CD14-positive monocyte (primary cell): Measurements from ENCODE around the gene SF3A2. TPM values are rescaled to one million over a fixed set of nuclear protein-coding genes. Genes with fewer than 3 reads are reported as not detected.

Experiments
- DNase-seq, 3 donors: peaks; one replicate each; pipeline ENCODE4 v3.0.0-alpha.2; 2011 to 2022
- H2AFZ ChIP-seq: 2 replicates; pipeline ENCODE4 v1.6.0; 2012; ENCODE audit warnings: mild to moderate bottlenecking, low read depth, low read length, inconsistent platforms; ENCODE audit not compliant: insufficient read depth, poor library complexity, severe bottlenecking
- H3K27ac ChIP-seq, 2 donors: 1 replicate in 1 of 2; 2 replicates in 1 of 2; pipeline ENCODE4 v1.5.1; 2012 to 2013; ENCODE audit warnings: low read length in 2 of 2, control low read depth in 1 of 2, inconsistent platforms in 1 of 2, low read depth in 1 of 2, mild to moderate bottlenecking in 1 of 2
- H3K27me3 ChIP-seq, 2 donors: one replicate each; pipeline versions ENCODE4 v1.6.0 to v1.6.1; 2011 to 2013; ENCODE audit warnings: low read length in 2 of 2; ENCODE audit not compliant: control insufficient read depth in 2 of 2, insufficient read depth in 2 of 2
- H3K36me3 ChIP-seq, 2 donors: replicated peaks in 1 of 2; 1 replicate in 1 of 2; 2 replicates in 1 of 2; pipeline versions ENCODE4 v1.5.1 to v1.6.1; 2012 to 2013; ENCODE audit warnings: low read length in 2 of 2, control low read depth in 1 of 2, inconsistent platforms in 1 of 2, mild to moderate bottlenecking in 1 of 2; ENCODE audit not compliant: insufficient read depth in 2 of 2, control insufficient read depth in 1 of 2
- H3K4me1 ChIP-seq, 2 donors: 1 replicate in 1 of 2; 2 replicates in 1 of 2; pipeline versions ENCODE4 v1.5.1 to v1.6.1; 2012 to 2013; ENCODE audit warnings: low read length in 2 of 2, control low read depth in 1 of 2, inconsistent platforms in 1 of 2, mild to moderate bottlenecking in 1 of 2, moderate library complexity in 1 of 2; ENCODE audit not compliant: insufficient read depth in 2 of 2, control insufficient read depth in 1 of 2
- H3K4me2 ChIP-seq: replicated peaks from 2 replicates; pipeline ENCODE3; 2012; ENCODE audit warnings: low read length, moderate library complexity, mild to moderate bottlenecking; ENCODE audit not compliant: poor library complexity, severe bottlenecking; ENCODE audit errors: extremely low read depth
- H3K4me3 ChIP-seq, 3 experiments: fragments of 200-600 bp in 1 of 3; sonication (generic) in 1 of 3; replicated peaks in 1 of 3; 1 replicate in 2 of 3; 2 replicates in 1 of 3; pipeline ENCODE4 v1.5.1; 2011 to 2013; ENCODE audit warnings: low read length in 3 of 3, mild to moderate bottlenecking in 3 of 3, control low read depth in 2 of 3, low read depth in 2 of 3, inconsistent platforms in 1 of 3, moderate library complexity in 1 of 3
- H3K79me2 ChIP-seq: 2 replicates; pipeline ENCODE4 v1.6.0; 2012; ENCODE audit warnings: mild to moderate bottlenecking, control low read depth, inconsistent platforms, low read length, moderate library complexity; ENCODE audit not compliant: insufficient read depth
- H3K9ac ChIP-seq: 2 replicates; pipeline ENCODE4 v1.6.0; 2017; ENCODE audit warnings: low read length, mild to moderate bottlenecking; ENCODE audit not compliant: insufficient read depth, poor library complexity, severe bottlenecking
- H3K9me3 ChIP-seq, 2 donors: replicated peaks in 1 of 2; 1 replicate in 1 of 2; 2 replicates in 1 of 2; pipeline versions ENCODE4 v1.5.1 to v1.6.1; 2012 to 2013; ENCODE audit warnings: low read length in 2 of 2, control low read depth in 1 of 2; ENCODE audit not compliant: control insufficient read depth in 1 of 2, insufficient read depth in 1 of 2
- H4K20me1 ChIP-seq: 2 replicates; pipeline ENCODE4 v1.6.0; 2012; ENCODE audit warnings: mild to moderate bottlenecking, low read length, control low read depth, moderate library complexity; ENCODE audit not compliant: insufficient read depth
- H3K27ac Mint-ChIP-seq, 7 donors: one replicate each; pipeline ENCODE4 v1.8.0; 2020; ENCODE audit warnings: mild to moderate bottlenecking in 7 of 7, mixed read lengths in 7 of 7, moderate library complexity in 6 of 7, inconsistent platforms in 2 of 7
- H3K27me3 Mint-ChIP-seq, 3 donors: one replicate each; pipeline ENCODE4 v1.8.0; 2021 to 2022; ENCODE audit warnings: low read depth in 3 of 3, mild to moderate bottlenecking in 3 of 3, mixed read lengths in 3 of 3, moderate library complexity in 3 of 3, inconsistent platforms in 1 of 3
- H3K36me3 Mint-ChIP-seq, 2 donors: one replicate each; pipeline ENCODE4 v1.8.0; 2020; ENCODE audit warnings: mixed read lengths in 2 of 2, inconsistent platforms in 1 of 2, mild to moderate bottlenecking in 1 of 2
- H3K4me1 Mint-ChIP-seq: one replicate; pipeline ENCODE4 v1.8.0; 2020; ENCODE audit warnings: mild to moderate bottlenecking, mixed read lengths
- H3K4me3 Mint-ChIP-seq, 2 donors: one replicate each; pipeline ENCODE4 v1.8.0; 2020; ENCODE audit warnings: mild to moderate bottlenecking in 2 of 2, mixed read lengths in 2 of 2, moderate library complexity in 1 of 2
- H3K9me3 Mint-ChIP-seq, 7 donors: one replicate each; pipeline ENCODE4 v1.8.0; 2020 to 2022; ENCODE audit warnings: mixed read lengths in 7 of 7, mild to moderate bottlenecking in 6 of 7, moderate library complexity in 6 of 7, inconsistent platforms in 2 of 7
- WGBS: methylation state at CpG from one replicate; pipeline ENCODE4 v1.1.5; 2013; ENCODE audit warnings: missing lambda C conversion rate; ENCODE audit not compliant: insufficient coverage; 5-methylcytosine and 5-hydroxymethylcytosine counted together
- intact Hi-C, 2 donors: fragments of 100-400 bp; cut with micrococcal nuclease; formaldehyde crosslinking; loops; one replicate each; pipeline versions ENCODE4 v1.15.0 to v1.15.1; 2023
- polyA plus RNA-seq, 3 donors: library from polyadenylated mRNA; depleted of rRNA in 1 of 3; unstranded in 2 of 3; stranded (reverse) in 1 of 3; fragments of 300-500 nt in 2 of 3; fragments of >200 nt in 1 of 3; fragmentation: Illumina TruSeq in 2 of 3; gene quantifications; 1 replicate in 2 of 3; 2 replicates in 1 of 3; pipeline ENCODE4 v1.2.3, GENCODE V29; 2012 to 2021
- TF ChIP-seq, protein P1 (sequence below): fragments of 200-600 bp; IDR thresholded peaks from one replicate; pipeline ENCODE4 v1.8.0; 2022; ENCODE audit warnings: antibody characterized with exemption, mild to moderate bottlenecking

The SF3A2 gene
- polyA plus RNA-seq, 3 donors = 8.0 to 70.8 (median 11.6) TPM

DNA sequence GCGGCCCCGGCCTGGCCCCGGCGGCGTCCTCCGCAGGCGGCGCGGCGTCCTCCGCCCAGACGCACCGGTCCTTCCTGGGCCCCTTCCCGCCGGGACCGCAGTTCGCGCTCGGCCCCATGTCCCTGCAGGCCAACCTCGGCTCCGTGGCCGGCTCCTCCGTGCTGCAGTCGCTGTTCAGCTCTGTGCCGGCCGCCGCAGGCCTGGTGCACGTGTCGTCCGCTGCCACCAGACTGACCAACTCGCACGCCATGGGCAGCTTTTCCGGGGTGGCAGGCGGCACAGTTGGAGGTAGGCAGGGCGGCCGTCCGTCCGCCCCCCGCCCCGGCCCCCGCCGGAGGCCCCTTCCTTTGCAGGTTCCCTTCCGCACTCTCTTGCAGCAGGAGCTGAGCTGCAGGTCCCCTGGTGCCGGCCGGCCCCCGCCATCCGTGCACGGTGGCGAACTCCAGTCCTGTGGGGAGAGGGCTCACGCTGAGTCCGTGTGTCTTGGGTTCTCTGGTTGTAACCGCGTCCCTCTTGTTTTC lies 9.7 kb upstream of the SF3A2 start:
- H3K27ac ChIP-seq = no peak overlapping the region
- peaks cover 0 to 10% of the 10 kb centered on the region in 2 donors for H3K4me1 ChIP-seq
- Mint-ChIP-seq H3K27me3 (no peaks in the 10 kb centered on the region), H3K4me1 (no peaks in the 10 kb centered on the region), H3K27ac (peak overlapping the region in 2 of 7 donors; percentile 18 to 63), H3K9me3 (peaks cover 0 to 3% (median 0%) of the 10 kb centered on the region in 7 donors), H3K4me3 (no peak overlapping the region), H3K36me3 (peaks cover 51 to 80% of the 10 kb centered on the region in 2 donors)
- no peaks in the 10 kb centered on the region for H3K9me3 ChIP-seq
- H3K9ac ChIP-seq = no peak overlapping the region
- intact Hi-C loops = no loop called here
- peaks cover 59% of the 10 kb centered on the region for H4K20me1 ChIP-seq
- peaks cover 10% of the 10 kb centered on the region for H3K79me2 ChIP-seq
- no peak overlapping the region for H3K4me2 ChIP-seq
- peaks cover 64 to 89% of the 10 kb centered on the region in 2 donors for H3K36me3 ChIP-seq
- H3K27me3 ChIP-seq = no peaks in the 10 kb centered on the region
- no peak overlapping the region for H3K4me3 ChIP-seq
- TF ChIP-seq, protein P1, sequence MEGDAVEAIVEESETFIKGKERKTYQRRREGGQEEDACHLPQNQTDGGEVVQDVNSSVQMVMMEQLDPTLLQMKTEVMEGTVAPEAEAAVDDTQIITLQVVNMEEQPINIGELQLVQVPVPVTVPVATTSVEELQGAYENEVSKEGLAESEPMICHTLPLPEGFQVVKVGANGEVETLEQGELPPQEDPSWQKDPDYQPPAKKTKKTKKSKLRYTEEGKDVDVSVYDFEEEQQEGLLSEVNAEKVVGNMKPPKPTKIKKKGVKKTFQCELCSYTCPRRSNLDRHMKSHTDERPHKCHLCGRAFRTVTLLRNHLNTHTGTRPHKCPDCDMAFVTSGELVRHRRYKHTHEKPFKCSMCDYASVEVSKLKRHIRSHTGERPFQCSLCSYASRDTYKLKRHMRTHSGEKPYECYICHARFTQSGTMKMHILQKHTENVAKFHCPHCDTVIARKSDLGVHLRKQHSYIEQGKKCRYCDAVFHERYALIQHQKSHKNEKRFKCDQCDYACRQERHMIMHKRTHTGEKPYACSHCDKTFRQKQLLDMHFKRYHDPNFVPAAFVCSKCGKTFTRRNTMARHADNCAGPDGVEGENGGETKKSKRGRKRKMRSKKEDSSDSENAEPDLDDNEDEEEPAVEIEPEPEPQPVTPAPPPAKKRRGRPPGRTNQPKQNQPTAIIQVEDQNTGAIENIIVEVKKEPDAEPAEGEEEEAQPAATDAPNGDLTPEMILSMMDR = no peak
- 96% methylated on average over 46 of the region's 53 CpGs for WGBS
- no peak for DNase-seq
- no peak overlapping the region for H2AFZ ChIP-seq

DNA sequence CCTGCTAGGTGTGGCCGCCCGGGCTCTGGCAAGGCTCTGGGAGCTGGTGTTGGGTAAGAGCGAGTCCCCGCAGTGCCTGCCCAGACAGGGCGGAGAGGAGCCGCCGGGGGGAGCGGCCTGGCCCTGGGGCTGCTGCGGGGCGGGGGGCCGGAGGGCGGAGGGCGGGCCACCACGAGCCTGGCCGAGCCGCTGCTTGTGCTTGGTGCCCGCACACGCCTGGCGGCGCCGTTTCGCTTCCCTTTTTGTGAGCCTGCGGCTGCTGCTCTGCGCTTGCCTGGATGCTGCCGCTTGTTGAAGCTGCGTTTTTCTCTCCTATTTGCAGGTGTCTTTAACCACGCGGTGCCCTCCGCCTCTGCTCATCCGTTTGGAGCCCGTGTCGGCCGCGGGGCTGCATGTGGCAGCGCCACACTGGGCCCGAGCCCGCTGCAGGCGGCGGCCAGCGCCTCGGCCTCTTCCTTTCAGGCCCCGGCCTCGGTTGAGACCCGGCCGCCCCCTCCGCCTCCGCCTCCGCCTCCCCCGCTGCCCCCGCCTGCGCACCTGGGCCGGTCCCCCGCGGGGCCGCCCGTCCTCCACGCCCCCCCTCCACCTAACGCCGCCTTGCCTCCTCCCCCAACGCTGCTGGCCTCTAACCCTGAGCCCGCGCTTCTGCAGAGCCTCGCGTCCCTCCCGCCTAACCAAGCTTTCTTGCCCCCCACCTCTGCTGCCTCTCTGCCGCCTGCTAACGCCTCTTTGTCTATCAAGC lies 9.0 kb upstream of the SF3A2 start:
- peaks cover 0 to 10% of the 10 kb centered on the region in 2 donors for H3K4me1 ChIP-seq
- no peaks in the 10 kb centered on the region for H3K27me3 ChIP-seq
- H3K9ac ChIP-seq = no peak overlapping the region
- H4K20me1 ChIP-seq = peaks cover 65% of the 10 kb centered on the region
- no peak overlapping the region for H2AFZ ChIP-seq
- 53% methylated on average over 49 of the region's 67 CpGs for WGBS
- H3K36me3 ChIP-seq = peaks cover 65 to 90% of the 10 kb centered on the region in 2 donors
- H3K9me3 Mint-ChIP-seq = peaks cover 0 to 3% (median 0%) of the 10 kb centered on the region in 7 donors
- no peak overlapping the region for H3K4me3 Mint-ChIP-seq
- H3K27me3 Mint-ChIP-seq = no peaks in the 10 kb centered on the region
- H3K27ac Mint-ChIP-seq = peak overlapping the region in 1 of 7 donors; percentile 18
- TF ChIP-seq, protein P1 = no peak
- peaks cover 53 to 80% of the 10 kb centered on the region in 2 donors for H3K36me3 Mint-ChIP-seq
- intact Hi-C loops = no loop called here
- H3K4me1 Mint-ChIP-seq = no peaks in the 10 kb centered on the region
- H3K4me3 ChIP-seq = no peak overlapping the region
- peak; percentile 55 to 60 (median 55) for DNase-seq
- no peak overlapping the region for H3K4me2 ChIP-seq
- no peak overlapping the region for H3K27ac ChIP-seq
- H3K9me3 ChIP-seq = no peaks in the 10 kb centered on the region
- peaks cover 14% of the 10 kb centered on the region for H3K79me2 ChIP-seq
